HEK293T (cell line): Measurements from ENCODE around the gene MAP4K1.

Experiments
- ARNT ChIP-seq: fragments of 450-650 bp; IDR thresholded peaks from 2 replicates; pipeline ENCODE4 v1.6.1; 2017; ENCODE audit warnings: mild to moderate bottlenecking
- BHLHE40 ChIP-seq: fragments of 450-650 bp; IDR thresholded peaks from 2 replicates; pipeline ENCODE4 v1.6.1; 2016; ENCODE audit warnings: mild to moderate bottlenecking, moderate library complexity, borderline replicate concordance
- CTBP1 ChIP-seq: fragments of 450-650 bp; IDR thresholded peaks from 2 replicates; pipeline ENCODE4 v1.6.1; 2016; ENCODE audit warnings: borderline replicate concordance
- ELF4 ChIP-seq: fragments of 450-650 bp; IDR thresholded peaks from 2 replicates; pipeline ENCODE4 v1.6.1; 2017; ENCODE audit warnings: antibody characterized with exemption
- FOXK2 ChIP-seq: fragments of 450-650 bp; IDR thresholded peaks from 2 replicates; pipeline ENCODE4 v1.6.1; 2016; ENCODE audit warnings: mild to moderate bottlenecking
- FOXM1 ChIP-seq: fragments of 450-650 bp; IDR thresholded peaks from 2 replicates; pipeline ENCODE4 v1.6.1; 2017; ENCODE audit warnings: mild to moderate bottlenecking, borderline replicate concordance
- L3MBTL2 ChIP-seq: fragments of 450-650 bp; conservative IDR thresholded peaks from 2 replicates; pipeline ENCODE4 v1.6.1; 2016; ENCODE audit warnings: mild to moderate bottlenecking
- LEF1 ChIP-seq: fragments of 450-650 bp; IDR thresholded peaks from 2 replicates; pipeline ENCODE4 v1.6.1; 2017; ENCODE audit warnings: mild to moderate bottlenecking, borderline replicate concordance
- PKNOX1 ChIP-seq: fragments of 450-650 bp; IDR thresholded peaks from 2 replicates; pipeline ENCODE4 v1.6.1; 2016
- SP1 ChIP-seq: fragments of 450-650 bp; IDR thresholded peaks from 2 replicates; pipeline ENCODE4 v1.6.1; 2017
- SUZ12 ChIP-seq: fragments of 450-650 bp; IDR thresholded peaks from 2 replicates; pipeline ENCODE4 v1.6.1; 2016; ENCODE audit warnings: mild to moderate bottlenecking
- TARDBP ChIP-seq: fragments of 450-650 bp; IDR thresholded peaks from 2 replicates; pipeline ENCODE4 v1.6.1; 2016

GRCh38 chr19:38543286-38543806 lies 74.4 kb downstream of the MAP4K1 start:
- TF ChIP-seq BHLHE40 (no peak), SP1 (no peak), PKNOX1 (no peak), FOXK2 (no peak), SUZ12 (no peak), LEF1 (no peak), FOXM1 (no peak), L3MBTL2 (no peak), CTBP1 (no peak), TARDBP (no peak), ELF4 (no peak), ARNT (no peak)
